Activated CD8-positive, alpha-beta memory T cell treated with anti-CD3 and anti-CD28 coated beads for 1 hour (primary cell): ENCODE measurements around the gene CKMT1A.
"Not testable (repeated sequence)": the region's sequence is repeated elsewhere in the genome, so short reads cannot be mapped to it uniquely, and the experiment has no call there.

ENCODE experiments used
- DNase-seq, 2 donors: peaks; one replicate each; pipeline ENCODE4 v3.0.0-alpha.2; 2020; ENCODE audit warnings: low read depth in 1 of 2; ENCODE audit errors: extremely low read depth in 1 of 2

Gene CKMT1A

GRCh38 chr15:43693148-43694022, at the start of gene CKMT1A:
TSS of gene CKMT1A (plus strand) at chr15:43693859. CDS start at chr15:43694051, 192 bp downstream.
- not testable (repeated sequence) for DNase-seq

DNA sequence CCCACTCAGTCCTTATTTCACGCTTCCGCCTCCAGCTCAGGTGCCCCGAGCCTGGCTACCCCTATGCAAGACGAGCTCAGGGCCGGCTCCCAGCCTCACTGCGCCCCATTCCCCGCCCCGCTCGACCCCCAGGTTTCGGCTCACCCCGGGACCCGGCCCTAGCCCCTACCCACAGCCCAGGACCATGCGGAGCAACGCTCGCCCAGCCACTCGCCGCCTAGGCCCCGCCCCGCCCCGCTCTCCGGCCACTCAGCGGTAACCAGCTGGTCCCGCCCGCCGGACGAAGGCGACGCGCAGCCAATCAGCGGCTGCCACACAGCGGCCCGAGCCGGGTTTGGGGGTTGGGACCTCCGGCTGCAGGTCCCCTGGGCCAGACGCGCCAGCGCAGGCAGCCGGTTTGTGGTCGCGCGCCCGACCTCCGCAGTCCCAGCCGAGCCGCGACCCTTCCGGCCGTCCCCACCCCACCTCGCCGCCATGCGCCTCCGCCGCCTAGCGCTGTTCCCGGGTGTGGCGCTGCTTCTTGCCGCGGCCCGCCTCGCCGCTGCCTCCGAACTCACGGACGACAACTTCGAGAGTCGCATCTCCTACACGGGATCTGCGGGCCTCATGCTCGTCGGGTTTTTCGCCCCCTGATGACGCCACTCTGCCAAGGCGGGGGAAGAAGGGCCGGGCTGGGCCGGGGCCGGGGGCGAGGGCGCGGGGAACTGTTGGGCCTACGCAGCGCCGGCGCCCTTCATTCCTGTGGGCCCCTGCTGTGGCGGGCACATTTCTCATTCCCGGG, 44.8 kb upstream of the CKMT1A start, which contains the start of gene CATSPER2:
CATSPER2 (minus strand) TSS at position 196 of the 781 bp plus-strand sequence. CDS start 783 bp downstream, outside the sequence.
- no peak for DNase-seq

DNA sequence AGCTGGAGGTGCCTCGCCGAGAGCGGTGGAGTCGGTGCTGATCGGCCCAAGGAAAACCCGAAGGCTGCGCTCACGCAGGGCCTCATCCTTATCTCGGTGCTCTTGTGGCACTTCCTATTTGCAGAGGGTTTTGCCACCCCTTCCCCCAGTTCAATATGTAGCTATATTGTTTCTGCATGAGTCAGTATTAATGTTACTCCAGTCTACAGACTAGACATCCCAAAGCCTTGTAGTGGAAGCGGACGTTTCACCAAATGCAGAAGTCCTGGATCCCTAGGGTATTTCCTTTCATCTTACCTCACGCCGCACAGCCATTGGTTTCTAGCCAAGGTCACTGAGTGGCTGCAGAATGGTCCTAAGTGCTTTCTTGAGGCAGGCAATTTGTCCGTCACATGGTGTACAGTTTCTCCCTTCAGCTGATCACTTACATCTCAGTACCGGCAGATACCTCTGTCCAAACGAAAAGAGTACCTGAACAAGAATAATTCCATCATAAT, 44.2 kb upstream of the CKMT1A start:
- DNase-seq: not testable (repeated sequence)

GRCh38 chr15:43659727-43660126, 33.9 kb upstream of the CKMT1A start:
- DNase-seq: not testable (repeated sequence)

- not testable (repeated sequence) for DNase-seq
Observed at GRCh38 chr15:43662293-43662692, 31.4 kb upstream of the CKMT1A start.

- DNase-seq: not testable (repeated sequence)
Observed at GRCh38 chr15:43663333-43663732, 30.3 kb upstream of the CKMT1A start.

DNA sequence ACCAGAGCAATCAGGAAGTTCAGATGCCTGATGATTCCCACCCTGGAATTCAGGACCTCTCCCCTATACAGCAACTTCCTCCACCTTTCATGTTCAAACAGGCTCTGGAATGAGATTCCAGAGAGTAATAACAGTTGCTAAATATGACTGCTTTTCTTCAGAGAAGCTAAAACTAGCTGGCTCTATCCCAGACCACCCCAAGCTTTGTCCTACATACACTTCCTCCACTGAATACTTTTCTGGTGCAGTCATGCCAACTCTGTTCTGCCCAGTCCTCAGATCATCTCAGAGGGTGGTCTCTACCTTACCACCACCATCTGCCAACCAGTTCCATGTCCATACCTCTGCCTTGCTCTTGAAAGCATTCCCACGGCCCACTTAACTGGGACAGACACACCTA, 27.5 kb upstream of the CKMT1A start:
- DNase-seq: not testable (repeated sequence)

DNA sequence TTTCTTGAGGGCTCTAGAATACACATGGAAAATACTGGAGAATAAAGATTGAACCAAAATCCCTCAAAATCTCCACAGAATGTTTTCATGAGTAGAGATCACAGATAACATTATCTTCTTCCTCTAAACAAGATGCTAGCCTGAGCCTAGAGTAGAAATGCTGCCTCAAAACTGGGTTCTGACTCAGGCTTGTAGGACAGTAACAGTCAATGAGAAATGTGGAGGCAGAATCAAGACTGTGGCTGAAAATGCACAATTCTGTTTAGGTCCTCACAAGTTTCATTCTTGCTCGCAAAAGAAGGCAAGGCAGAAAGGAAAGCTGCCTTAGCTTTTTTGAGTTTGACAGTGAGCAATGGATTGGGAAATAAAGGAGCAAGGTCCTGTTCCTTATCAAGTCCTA, 19.5 kb upstream of the CKMT1A start:
- not testable (repeated sequence) for DNase-seq

DNA sequence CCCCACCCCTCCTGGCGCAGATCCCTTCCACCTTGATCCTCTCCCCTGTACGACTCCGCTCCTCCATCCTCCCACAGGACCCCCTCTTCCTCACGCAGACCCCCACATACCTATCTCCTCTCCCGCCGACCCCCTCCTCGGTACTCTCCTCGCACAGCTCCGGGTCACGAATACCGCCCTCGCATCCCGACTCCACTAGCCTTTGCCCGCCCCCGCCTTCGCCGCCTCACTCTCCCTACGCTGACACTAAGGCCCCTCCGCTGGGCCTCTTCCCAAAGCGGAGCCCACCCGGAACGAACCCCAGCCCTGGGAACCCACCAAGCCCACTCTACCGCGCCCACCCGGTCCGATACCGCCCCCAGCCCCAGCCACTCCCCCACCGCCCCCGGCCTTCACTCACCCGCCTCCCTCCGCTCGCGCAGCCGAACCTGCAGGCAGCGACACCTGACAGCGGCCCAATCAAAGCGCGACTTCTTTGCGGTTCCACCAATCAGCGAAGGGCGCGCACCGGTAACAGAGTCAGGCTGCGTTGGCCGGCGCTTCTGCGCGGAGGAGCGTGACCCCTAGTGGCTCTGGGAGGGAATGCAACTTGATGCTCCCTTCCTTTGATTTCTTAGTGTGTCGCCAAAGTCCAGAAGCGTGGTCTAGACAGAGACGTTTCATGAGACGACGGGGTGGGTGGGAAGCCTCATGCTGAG, 3.9 kb upstream of the CKMT1A start:
- not testable (repeated sequence) for DNase-seq

DNA sequence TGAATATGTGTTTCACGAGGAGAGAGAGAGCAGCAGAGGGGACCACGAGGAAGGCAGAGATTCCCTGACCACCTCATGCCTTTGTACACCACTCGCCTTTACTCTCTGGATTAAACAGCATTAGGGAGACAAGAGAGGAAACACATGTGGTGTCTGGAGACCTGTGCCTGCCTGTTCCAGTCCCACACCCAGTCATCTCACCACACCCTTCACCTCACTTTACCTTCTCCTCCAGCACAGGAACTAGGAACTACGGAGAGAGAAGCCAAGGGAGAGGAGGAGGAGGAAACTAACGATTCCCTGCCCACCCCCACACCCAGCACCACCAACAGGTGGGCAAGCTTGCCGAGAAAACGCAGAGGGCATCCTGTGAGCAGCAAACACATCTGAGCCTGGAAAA, 980 bp upstream of the CKMT1A start:
- DNase-seq: not testable (repeated sequence)

- no peak for DNase-seq
Observed at GRCh38 chr15:43702174-43702573, 8.5 kb downstream of the CKMT1A start.

DNA sequence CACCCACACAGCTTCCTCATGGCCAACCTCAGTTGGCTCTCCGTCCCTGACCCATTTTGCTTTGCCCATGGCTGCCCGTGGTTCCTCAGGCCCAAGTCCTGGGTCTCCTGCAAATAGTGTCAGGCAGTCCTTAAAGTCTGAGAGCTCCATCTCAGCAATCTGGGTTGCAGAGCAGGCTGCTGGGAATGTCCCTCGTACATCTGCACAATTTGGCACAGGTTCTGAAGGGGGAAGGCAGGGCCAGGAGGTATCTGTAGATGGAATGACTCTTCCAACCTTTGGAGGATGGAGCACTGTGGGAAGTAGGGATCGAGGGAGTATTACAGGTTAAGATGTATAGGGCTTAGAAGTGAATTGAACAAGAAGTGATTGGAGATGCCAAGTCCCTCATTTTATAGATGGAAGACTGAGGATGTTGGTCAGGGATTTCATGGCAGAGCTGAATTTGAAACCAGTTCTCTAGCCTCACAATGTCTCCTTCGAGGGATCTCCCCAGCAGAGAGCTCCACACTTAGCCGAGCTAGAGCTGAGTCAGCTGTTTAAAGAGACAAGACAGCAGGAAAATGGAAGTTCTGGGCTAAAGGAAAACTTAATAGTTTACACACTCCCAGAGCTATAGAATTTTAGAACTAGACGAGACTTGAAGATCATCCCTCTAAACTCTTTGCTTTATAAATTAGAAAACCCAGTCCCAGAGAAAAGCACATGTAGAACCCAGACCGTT, 9.2 kb downstream of the CKMT1A start:
- DNase-seq: no peak

DNA sequence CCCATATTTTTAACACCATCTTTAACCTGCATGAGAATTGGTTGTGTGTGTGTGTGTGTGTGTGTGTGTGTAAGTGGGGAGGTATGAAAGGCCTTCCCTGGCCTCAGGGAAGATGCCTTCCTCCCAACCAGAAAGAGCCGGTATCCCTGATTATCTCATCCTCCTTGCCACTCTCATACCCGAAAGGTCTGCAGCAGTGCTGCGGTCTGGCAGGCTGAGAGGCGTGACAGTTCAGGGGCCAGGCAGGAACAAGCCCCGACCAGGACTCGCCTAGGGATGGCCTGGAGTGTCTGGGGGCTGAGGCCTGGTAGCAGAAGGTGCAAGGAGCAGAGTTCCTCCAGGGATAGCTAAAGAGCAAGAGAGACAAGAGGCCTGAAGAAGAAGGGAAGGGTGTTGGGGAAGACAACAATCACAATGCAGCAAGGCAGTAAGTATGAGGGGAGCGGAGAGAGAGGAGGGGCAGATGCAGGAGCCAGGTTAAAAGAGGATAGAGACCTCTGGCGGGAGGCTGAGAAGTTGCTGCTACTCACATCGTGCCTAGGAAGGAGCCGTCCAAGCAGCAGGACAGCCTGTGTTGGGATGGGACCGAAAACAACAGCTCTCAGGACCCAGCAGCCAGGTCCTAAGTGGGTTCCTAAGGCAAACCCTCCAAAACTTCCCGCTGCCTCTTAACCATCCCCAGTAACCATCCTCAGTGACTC, 16.9 kb downstream of the CKMT1A start:
- DNase-seq: not testable (repeated sequence)

- no peak for DNase-seq
Observed at GRCh38 chr15:43723151-43723550, 29.5 kb downstream of the CKMT1A start.

DNA sequence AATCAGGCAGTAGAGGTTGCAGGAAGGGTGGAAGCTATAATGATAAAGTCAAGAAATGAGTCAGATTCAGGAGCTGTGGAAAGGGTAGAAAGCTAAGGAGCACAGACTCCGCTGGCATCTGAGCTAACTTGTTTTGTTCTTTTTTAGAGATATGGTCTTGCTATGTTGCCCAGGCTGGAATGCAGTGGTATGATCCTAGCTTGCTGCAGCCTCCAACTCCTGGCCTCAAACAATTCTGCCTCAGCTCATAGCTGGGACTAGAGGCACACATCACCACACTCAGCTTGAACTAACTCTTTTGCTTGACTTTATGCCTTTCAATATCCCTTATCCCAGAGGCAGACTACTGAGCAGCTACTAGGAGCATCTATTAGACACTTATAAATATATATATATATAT, 32.6 kb downstream of the CKMT1A start:
- DNase-seq: not testable (repeated sequence)

GRCh38 chr15:43728053-43728725, 34.5 kb downstream of the CKMT1A start:
- not testable (repeated sequence) for DNase-seq

DNA sequence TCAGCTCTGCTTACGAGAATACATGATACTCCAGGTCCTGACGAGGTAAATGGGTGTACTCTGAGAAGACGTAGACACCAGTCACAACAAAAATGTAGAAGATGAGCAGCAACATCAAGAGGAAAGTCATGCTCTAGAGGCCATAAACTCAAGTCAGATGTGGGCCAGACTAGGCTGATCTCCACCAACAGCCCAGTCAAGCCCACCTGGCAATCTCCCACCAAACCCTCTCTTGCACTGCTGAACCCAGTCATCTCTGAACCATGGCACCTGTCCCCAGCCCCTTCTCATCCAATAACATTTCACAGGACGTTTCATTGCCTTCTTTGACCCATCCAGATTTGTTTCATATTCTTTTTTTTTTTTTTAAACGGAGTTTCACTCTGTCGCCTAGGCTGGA, 41.8 kb downstream of the CKMT1A start:
- no peak for DNase-seq

DNA sequence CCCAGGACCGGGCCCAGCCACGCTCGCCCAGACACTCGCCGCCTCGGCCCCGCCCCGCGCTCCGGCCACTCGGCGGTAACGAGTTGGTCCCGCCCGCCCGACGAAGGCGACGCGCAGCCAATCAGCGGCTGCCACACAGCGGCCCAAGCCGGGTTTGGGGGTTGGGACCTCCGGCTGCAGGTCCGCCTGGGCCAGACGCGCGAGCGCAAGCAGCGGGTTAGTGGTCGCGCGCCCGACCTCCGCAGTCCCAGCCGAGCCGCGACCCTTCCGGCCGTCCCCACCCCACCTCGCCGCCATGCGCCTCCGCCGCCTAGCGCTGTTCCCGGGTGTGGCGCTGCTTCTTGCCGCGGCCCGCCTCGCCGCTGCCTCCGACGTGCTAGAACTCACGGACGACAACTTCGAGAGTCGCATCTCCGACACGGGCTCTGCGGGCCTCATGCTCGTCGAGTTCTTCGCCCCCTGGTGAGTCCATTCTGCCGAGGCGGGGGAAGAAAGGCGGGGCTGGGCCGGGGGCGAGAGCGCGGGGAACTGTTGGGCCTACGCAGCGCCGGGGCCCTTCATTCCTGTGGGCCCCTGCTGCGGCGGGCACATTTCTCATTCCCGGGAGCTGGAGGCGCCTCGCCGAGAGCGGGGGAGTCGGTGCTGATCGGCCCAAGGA, 52.7 kb downstream of the CKMT1A start, which contains the start of gene PDIA3:
PDIA3 (plus strand) TSS at position 194 of the 658 bp plus-strand sequence; CDS start at position 296, 102 bp downstream.
- peak; percentile 55 to 77 for DNase-seq
